Measurements from ENCODE around the gene ZKSCAN5.
"Not testable (repeated sequence)": the region's sequence is repeated elsewhere in the genome, so short reads cannot be mapped to it uniquely, and the experiment has no call there.

Gene ZKSCAN5

DNA sequence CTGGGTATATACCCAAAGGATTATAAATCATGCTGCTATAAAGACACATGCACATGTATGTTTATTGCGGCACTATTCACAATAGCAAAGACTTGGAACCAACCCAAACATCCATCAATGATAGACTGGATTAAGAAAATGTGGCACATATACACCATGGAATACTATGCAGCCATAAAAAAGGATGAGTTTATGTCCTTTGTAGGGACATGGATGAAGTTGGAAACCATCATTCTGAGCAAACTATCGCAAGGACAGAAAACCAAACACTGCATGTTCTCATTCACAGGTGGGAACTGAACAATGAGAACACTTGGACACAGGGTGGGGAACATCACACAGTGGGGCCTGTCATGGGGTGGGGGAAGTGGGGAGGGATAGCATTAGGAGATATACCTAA, 45.1 kb downstream of the ZKSCAN5 start:
- WGBS (ENCODE audit: extremely low coverage, insufficient coverage, low lambda C conversion rate): no CpG with 5 or more reads among the region's 2 CpGs
- not testable (repeated sequence) for H3K27ac ChIP-seq (ENCODE audit: low read depth, low read length); H3K23ac ChIP-seq (ENCODE audit: low read length); H2AK5ac ChIP-seq (ENCODE audit: low read length); H3K18ac ChIP-seq (ENCODE audit: low read length); H4K8ac ChIP-seq (ENCODE audit: low read depth, low read length); H3K4ac ChIP-seq (ENCODE audit: low read depth, low read length); H3K79me2 ChIP-seq (ENCODE audit: control insufficient read depth, insufficient read depth, low read length); H2BK120ac ChIP-seq (ENCODE audit: low read depth, low read length); DNase-seq; H3K4me1 ChIP-seq (ENCODE audit: control insufficient read depth, low read depth, low read length); H3K4me3 ChIP-seq (ENCODE audit: low read length); H3K4me2 ChIP-seq (ENCODE audit: low read length); H3K27me3 ChIP-seq (ENCODE audit: insufficient read depth, low read length, poor library complexity); H2BK5ac ChIP-seq (ENCODE audit: low read length); H3K9ac ChIP-seq (ENCODE audit: low read length); H4K5ac ChIP-seq (ENCODE audit: low read length); H3K79me1 ChIP-seq (ENCODE audit: low read length); H3K56ac ChIP-seq (ENCODE audit: low read length); H2BK15ac ChIP-seq (replicated peaks; ENCODE audit: low read depth); H3K36me3 ChIP-seq (ENCODE audit: control insufficient read depth, insufficient read depth, low read length)

DNA sequence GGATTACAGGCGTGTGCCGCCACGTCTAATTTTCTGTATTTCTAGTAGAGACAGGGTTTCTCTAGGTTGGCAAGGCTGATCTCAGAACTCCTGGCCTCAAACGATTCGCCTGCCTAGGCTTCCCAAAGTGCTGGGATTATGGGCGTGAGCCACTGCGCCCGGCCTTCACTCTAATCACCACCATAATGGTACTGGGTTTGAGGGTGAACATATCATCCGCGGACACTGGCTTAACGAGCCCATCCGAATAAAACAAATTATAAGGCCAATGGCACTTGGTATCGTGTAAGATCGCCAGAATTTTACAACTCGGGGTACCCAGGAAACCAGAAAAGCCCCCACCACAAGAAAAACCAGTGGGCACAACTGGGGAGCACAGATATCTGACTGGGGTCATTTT, 46.9 kb downstream of the ZKSCAN5 start:
- H3K79me2 ChIP-seq (ENCODE audit: control insufficient read depth, insufficient read depth, low read length): peaks cover 2% of the 10 kb centered on the region
- H2BK5ac ChIP-seq (ENCODE audit: low read length): no peak overlapping the region
- no peak overlapping the region for H2AK5ac ChIP-seq (ENCODE audit: low read length)
- no peak overlapping the region for H2BK120ac ChIP-seq (ENCODE audit: low read depth, low read length)
- peak overlapping the region; percentile 58 for H3K4ac ChIP-seq (ENCODE audit: low read depth, low read length)
- no CpG with 5 or more reads among the region's 15 CpGs for WGBS (ENCODE audit: extremely low coverage, insufficient coverage, low lambda C conversion rate)
- peak overlapping the region; percentile 98 for H3K56ac ChIP-seq (ENCODE audit: low read length)
- H3K27me3 ChIP-seq (ENCODE audit: insufficient read depth, low read length, poor library complexity): no peaks in the 10 kb centered on the region
- no peak overlapping the region for H4K8ac ChIP-seq (ENCODE audit: low read depth, low read length)
- peak overlapping the region; percentile 97 for H3K9ac ChIP-seq (ENCODE audit: low read length)
- H3K4me1 ChIP-seq (ENCODE audit: control insufficient read depth, low read depth, low read length): no peaks in the 10 kb centered on the region
- H2BK15ac ChIP-seq (replicated peaks; ENCODE audit: low read depth): no peak overlapping the region
- H3K27ac ChIP-seq (ENCODE audit: low read depth, low read length): no peak overlapping the region
- H3K36me3 ChIP-seq (ENCODE audit: control insufficient read depth, insufficient read depth, low read length): no peaks in the 10 kb centered on the region
- H4K5ac ChIP-seq (ENCODE audit: low read length): no peak overlapping the region
- H3K23ac ChIP-seq (ENCODE audit: low read length): no peak overlapping the region
- H3K18ac ChIP-seq (ENCODE audit: low read length): no peak overlapping the region
- no peak for DNase-seq
- peaks cover 1% of the 10 kb centered on the region for H3K79me1 ChIP-seq (ENCODE audit: low read length)
- H3K4me2 ChIP-seq (ENCODE audit: low read length): peak overlapping the region; percentile 47
- peak overlapping the region; percentile 93 for H3K4me3 ChIP-seq (ENCODE audit: low read length)

DNA sequence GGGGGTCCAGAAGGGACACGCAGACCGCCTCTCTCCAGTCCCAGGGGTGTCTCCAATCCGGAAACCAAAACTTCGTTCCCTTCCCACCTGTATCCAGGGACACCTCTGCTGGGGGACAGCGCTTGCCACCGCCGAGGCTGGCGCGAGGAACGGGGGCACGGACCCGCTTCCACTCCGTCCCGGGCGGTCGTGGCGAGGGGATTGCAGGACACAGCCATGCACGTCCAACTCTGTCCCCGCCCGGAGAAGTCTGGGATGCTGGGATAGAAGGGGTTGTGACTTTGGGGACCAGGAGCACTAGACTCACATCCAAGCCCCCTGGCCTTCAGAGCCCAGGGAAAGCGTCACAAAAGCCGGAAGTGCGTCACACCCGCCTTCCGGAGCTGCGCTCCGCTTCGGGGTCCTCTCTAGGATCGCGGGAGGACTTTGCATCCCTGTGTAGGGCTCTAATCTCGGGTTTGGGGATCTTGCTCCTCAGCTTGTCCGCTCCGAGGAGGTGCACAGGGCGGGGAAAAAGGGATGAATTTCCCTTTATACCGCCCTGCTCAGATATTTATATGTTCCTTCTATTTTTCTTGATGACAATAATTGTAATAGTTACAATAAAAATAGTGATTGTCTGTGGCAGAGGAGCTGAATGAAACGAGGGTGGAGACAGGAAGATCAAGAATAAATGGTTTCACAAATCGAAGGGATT, 47.5 kb downstream of the ZKSCAN5 start, which contains the start of gene FAM200A:
Gene FAM200A, minus strand, starts transcription at position 348 of the 697 bp plus-strand sequence. CDS start 3,707 bp downstream, outside the sequence.
- H2BK5ac ChIP-seq (ENCODE audit: low read length): no peak within 1 kb of the TSS
- H3K4me3 ChIP-seq (ENCODE audit: low read length): peak within 1 kb of the TSS; percentile 93
- H3K18ac ChIP-seq (ENCODE audit: low read length): no peak within 1 kb of the TSS
- no peaks in the 10 kb centered on the region for H3K36me3 ChIP-seq (ENCODE audit: control insufficient read depth, insufficient read depth, low read length)
- no peaks in the 10 kb centered on the region for H3K4me1 ChIP-seq (ENCODE audit: control insufficient read depth, low read depth, low read length)
- H3K23ac ChIP-seq (ENCODE audit: low read length): no peak within 1 kb of the TSS
- no peaks in the 10 kb centered on the region for H3K27me3 ChIP-seq (ENCODE audit: insufficient read depth, low read length, poor library complexity)
- H3K79me2 ChIP-seq (ENCODE audit: control insufficient read depth, insufficient read depth, low read length): peaks cover 2% of the 10 kb centered on the region
- H3K9ac ChIP-seq (ENCODE audit: low read length): peak within 1 kb of the TSS; percentile 97
- H4K8ac ChIP-seq (ENCODE audit: low read depth, low read length): no peak within 1 kb of the TSS
- no peak within 1 kb of the TSS for H2BK120ac ChIP-seq (ENCODE audit: low read depth, low read length)
- no peak within 1 kb of the TSS for H3K27ac ChIP-seq (ENCODE audit: low read depth, low read length)
- H3K4ac ChIP-seq (ENCODE audit: low read depth, low read length): peak within 1 kb of the TSS; percentile 58
- H4K5ac ChIP-seq (ENCODE audit: low read length): no peak within 1 kb of the TSS
- no peak within 1 kb of the TSS for H2AK5ac ChIP-seq (ENCODE audit: low read length)
- H3K56ac ChIP-seq (ENCODE audit: low read length): peak within 1 kb of the TSS; percentile 98
- H3K4me2 ChIP-seq (ENCODE audit: low read length): peak within 1 kb of the TSS; percentile 47
- WGBS (ENCODE audit: extremely low coverage, insufficient coverage, low lambda C conversion rate): no CpG with 5 or more reads among the region's 37 CpGs
- DNase-seq: peak; percentile 96
- peaks cover 1% of the 10 kb centered on the region for H3K79me1 ChIP-seq (ENCODE audit: low read length)
- H2BK15ac ChIP-seq (replicated peaks; ENCODE audit: low read depth): no peak within 1 kb of the TSS

DNA sequence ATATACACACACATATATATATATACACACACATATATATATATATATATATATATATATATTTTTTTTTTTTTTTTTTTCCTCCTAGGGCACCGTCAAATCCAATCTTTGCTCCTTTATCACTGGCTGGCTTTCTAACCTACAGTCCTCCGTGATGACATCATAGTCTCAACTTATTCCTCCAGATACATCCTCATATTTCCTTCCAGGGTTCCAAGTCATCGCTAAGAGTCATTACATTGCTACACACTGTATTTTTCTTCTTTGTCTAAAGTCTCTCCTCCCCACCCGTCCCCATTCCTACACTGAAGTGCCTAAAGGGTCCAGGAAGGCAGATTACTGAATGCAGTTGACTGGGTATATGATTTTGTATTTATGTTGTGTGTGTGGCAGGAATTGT, 48.6 kb downstream of the ZKSCAN5 start:
- Histone ChIP-seq H4K8ac (ENCODE audit: low read depth, low read length) (no peak overlapping the region), H3K4ac (ENCODE audit: low read depth, low read length) (no peak overlapping the region), H3K56ac (ENCODE audit: low read length) (no peak overlapping the region), H3K79me1 (ENCODE audit: low read length) (peaks cover 9% of the 10 kb centered on the region), H3K9ac (ENCODE audit: low read length) (no peak overlapping the region), H2BK120ac (ENCODE audit: low read depth, low read length) (no peak overlapping the region), H3K23ac (ENCODE audit: low read length) (no peak overlapping the region), H3K18ac (ENCODE audit: low read length) (no peak overlapping the region), H2AK5ac (ENCODE audit: low read length) (no peak overlapping the region), H3K79me2 (ENCODE audit: control insufficient read depth, insufficient read depth, low read length) (peaks cover 11% of the 10 kb centered on the region), H3K27ac (ENCODE audit: low read depth, low read length) (no peak overlapping the region), H3K27me3 (ENCODE audit: insufficient read depth, low read length, poor library complexity) (no peaks in the 10 kb centered on the region), H4K5ac (ENCODE audit: low read length) (no peak overlapping the region), H3K36me3 (ENCODE audit: control insufficient read depth, insufficient read depth, low read length) (no peaks in the 10 kb centered on the region), H2BK5ac (ENCODE audit: low read length) (no peak overlapping the region), H3K4me1 (ENCODE audit: control insufficient read depth, low read depth, low read length) (peaks cover 3% of the 10 kb centered on the region), H3K4me2 (ENCODE audit: low read length) (no peak overlapping the region), H3K4me3 (ENCODE audit: low read length) (no peak overlapping the region), H2BK15ac (replicated peaks; ENCODE audit: low read depth) (no peak overlapping the region)
- no peak for DNase-seq
- no CpG with 5 or more reads among the region's 4 CpGs for WGBS (ENCODE audit: extremely low coverage, insufficient coverage, low lambda C conversion rate)

DNA sequence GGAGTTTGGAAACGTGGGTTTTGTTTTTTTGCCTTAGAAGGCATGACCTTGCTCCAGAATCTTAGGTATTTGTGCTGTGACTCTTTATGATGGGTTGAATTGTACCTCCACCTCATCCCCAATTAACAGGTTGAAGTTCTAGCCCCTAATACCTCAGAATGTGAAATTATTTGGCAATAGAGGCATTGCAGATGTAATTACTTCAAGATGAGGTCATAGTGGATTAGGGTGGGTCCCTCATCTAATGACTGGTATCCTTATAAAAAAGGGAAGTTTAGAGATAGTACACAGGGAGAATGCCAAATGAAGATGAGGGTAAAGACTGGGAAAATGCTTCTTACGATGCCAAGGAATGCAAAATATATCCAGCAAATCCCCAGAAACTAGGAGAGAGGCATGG, 50.5 kb downstream of the ZKSCAN5 start:
- Histone ChIP-seq H2BK120ac (ENCODE audit: low read depth, low read length) (no peak overlapping the region), H3K79me2 (ENCODE audit: control insufficient read depth, insufficient read depth, low read length) (peaks cover 24% of the 10 kb centered on the region), H4K5ac (ENCODE audit: low read length) (no peak overlapping the region), H3K4me2 (ENCODE audit: low read length) (no peak overlapping the region), H3K56ac (ENCODE audit: low read length) (no peak overlapping the region), H3K27ac (ENCODE audit: low read depth, low read length) (no peak overlapping the region), H2AK5ac (ENCODE audit: low read length) (no peak overlapping the region), H3K79me1 (ENCODE audit: low read length) (peaks cover 9% of the 10 kb centered on the region), H3K4ac (ENCODE audit: low read depth, low read length) (no peak overlapping the region), H3K27me3 (ENCODE audit: insufficient read depth, low read length, poor library complexity) (no peaks in the 10 kb centered on the region), H3K4me3 (ENCODE audit: low read length) (no peak overlapping the region), H2BK5ac (ENCODE audit: low read length) (no peak overlapping the region), H3K23ac (ENCODE audit: low read length) (no peak overlapping the region), H3K9ac (ENCODE audit: low read length) (no peak overlapping the region), H2BK15ac (replicated peaks; ENCODE audit: low read depth) (no peak overlapping the region), H3K4me1 (ENCODE audit: control insufficient read depth, low read depth, low read length) (peaks cover 3% of the 10 kb centered on the region), H3K18ac (ENCODE audit: low read length) (no peak overlapping the region), H3K36me3 (ENCODE audit: control insufficient read depth, insufficient read depth, low read length) (no peaks in the 10 kb centered on the region), H4K8ac (ENCODE audit: low read depth, low read length) (no peak overlapping the region)
- WGBS (ENCODE audit: extremely low coverage, insufficient coverage, low lambda C conversion rate): no CpG with 5 or more reads among the region's 2 CpGs
- DNase-seq: no peak

DNA sequence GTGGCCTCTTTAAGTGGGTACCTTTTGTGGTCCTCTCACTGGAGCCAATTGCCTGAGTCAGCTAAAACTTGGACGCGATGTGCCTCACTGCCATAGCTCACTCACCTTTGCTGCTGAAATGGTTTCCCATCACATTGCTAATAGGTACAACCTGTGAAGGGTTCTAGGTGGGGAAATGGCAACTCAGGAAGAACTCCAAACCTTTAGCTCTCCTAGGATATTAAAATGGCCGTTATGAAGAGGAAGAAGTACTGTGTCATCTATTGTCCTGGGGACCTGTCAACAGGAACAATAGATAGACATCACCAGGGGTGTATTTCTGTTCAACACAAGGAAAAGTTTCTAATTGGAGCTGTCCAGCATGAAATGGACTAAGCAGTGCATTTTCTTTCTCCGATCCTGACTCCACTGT, 52.7 kb downstream of the ZKSCAN5 start:
- peaks cover 35% of the 10 kb centered on the region for H3K79me2 ChIP-seq (ENCODE audit: control insufficient read depth, insufficient read depth, low read length)
- peaks cover 3% of the 10 kb centered on the region for H3K4me1 ChIP-seq (ENCODE audit: control insufficient read depth, low read depth, low read length)
- H3K18ac ChIP-seq (ENCODE audit: low read length): no peak overlapping the region
- no peak overlapping the region for H4K5ac ChIP-seq (ENCODE audit: low read length)
- H2BK120ac ChIP-seq (ENCODE audit: low read depth, low read length): no peak overlapping the region
- WGBS (ENCODE audit: extremely low coverage, insufficient coverage, low lambda C conversion rate): no CpG with 5 or more reads among the region's 4 CpGs
- no peak for DNase-seq
- H3K23ac ChIP-seq (ENCODE audit: low read length): no peak overlapping the region
- no peak overlapping the region for H3K4me3 ChIP-seq (ENCODE audit: low read length)
- peak overlapping the region; percentile 54 for H3K56ac ChIP-seq (ENCODE audit: low read length)
- H3K79me1 ChIP-seq (ENCODE audit: low read length): peaks cover 25% of the 10 kb centered on the region
- peak overlapping the region; percentile 79 for H2AK5ac ChIP-seq (ENCODE audit: low read length)
- H4K8ac ChIP-seq (ENCODE audit: low read depth, low read length): no peak overlapping the region
- no peak overlapping the region for H2BK5ac ChIP-seq (ENCODE audit: low read length)
- no peak overlapping the region for H2BK15ac ChIP-seq (replicated peaks; ENCODE audit: low read depth)
- H3K9ac ChIP-seq (ENCODE audit: low read length): peak overlapping the region; percentile 99
- H3K36me3 ChIP-seq (ENCODE audit: control insufficient read depth, insufficient read depth, low read length): peaks cover 8% of the 10 kb centered on the region
- H3K4me2 ChIP-seq (ENCODE audit: low read length): peak overlapping the region; percentile 90
- no peak overlapping the region for H3K4ac ChIP-seq (ENCODE audit: low read depth, low read length)
- no peak overlapping the region for H3K27ac ChIP-seq (ENCODE audit: low read depth, low read length)
- H3K27me3 ChIP-seq (ENCODE audit: insufficient read depth, low read length, poor library complexity): no peaks in the 10 kb centered on the region
